PC-3 (cell line): ENCODE data around the gene NAB1. TPM values are rescaled to one million over a fixed set of nuclear protein-coding genes. Genes with fewer than 3 reads are reported as not detected.

Source experiments
- ATAC-seq: fragments of 200-7000 bp; cut with Tn5 transposase; 2 replicates; pipeline ENCODE4 v1.9.1; 2020; ENCODE audit warnings: mild to moderate bottlenecking, moderate library complexity
- BruUV-seq: library from RNA; stranded (reverse); fragments of 400-500 nt; replicated peaks from 2 replicates; lab custom pipeline; 2021; lab: Mats Ljungman, UMichigan
- CTCF ChIA-PET: fragments of 300-600 bp; sonication (Branson Sonifier 250); formaldehyde crosslinking; loops from one replicate; lab custom pipeline; 2022; ENCODE audit warnings: antibody characterized with exemption; lab: Charles Lee
- POLR2A ChIA-PET: fragments of 300-600 bp; sonication (Branson Sonifier 250); formaldehyde crosslinking; loops from one replicate; lab custom pipeline; 2022; ENCODE audit warnings: antibody characterized with exemption; ENCODE audit not compliant: unreplicated experiment; lab: Charles Lee
- DNase-seq: peaks from one replicate; pipeline ENCODE4 v3.0.0-alpha.2; 2015
- H2AFZ ChIP-seq: fragments of 300-600 bp; sonication (generic); 2 replicates; pipeline ENCODE4 v1.6.0; 2016; ENCODE audit warnings: antibody characterized with exemption, low read length
- H3F3A ChIP-seq: fragments of 300-600 bp; sonication (generic); one replicate; pipeline ENCODE4 v1.6.0; 2017; ENCODE audit warnings: antibody characterized with exemption, low read length, control low read depth, mild to moderate bottlenecking; ENCODE audit not compliant: unreplicated experiment
- H3K27ac ChIP-seq: fragments of 300-600 bp; sonication (generic); 2 replicates; pipeline ENCODE4 v1.5.1; 2016; ENCODE audit warnings: mild to moderate bottlenecking, low read length
- H3K27me3 ChIP-seq: fragments of 300-600 bp; sonication (generic); 2 replicates; pipeline ENCODE4 v1.6.1; 2016; ENCODE audit warnings: low read length, mixed read lengths
- H3K36me3 ChIP-seq: fragments of 300-600 bp; sonication (generic); 2 replicates; pipeline ENCODE4 v1.6.1; 2016; ENCODE audit warnings: low read depth, mixed run types, low read length, mixed read lengths
- H3K4me1 ChIP-seq: fragments of 300-600 bp; sonication (generic); 2 replicates; pipeline ENCODE4 v1.5.1; 2016; ENCODE audit warnings: low read length; ENCODE audit not compliant: insufficient read depth
- H3K4me2 ChIP-seq: fragments of 300-600 bp; sonication (generic); 2 replicates; pipeline ENCODE4 v1.6.0; 2016; ENCODE audit warnings: low read length
- H3K4me3 ChIP-seq: fragments of 300-600 bp; sonication (generic); 2 replicates; pipeline ENCODE4 v1.5.1; 2016; ENCODE audit warnings: mild to moderate bottlenecking, low read length, mixed read lengths
- H3K79me2 ChIP-seq: fragments of 300-600 bp; sonication (generic); 2 replicates; pipeline ENCODE4 v1.6.1; 2017; ENCODE audit warnings: low read length, mixed read lengths
- H3K9ac ChIP-seq: fragments of 300-600 bp; sonication (generic); 2 replicates; pipeline ENCODE4 v1.6.0; 2016; ENCODE audit warnings: mild to moderate bottlenecking, low read length
- H3K9me2 ChIP-seq: fragments of 300-600 bp; sonication (generic); replicated peaks from 2 replicates; pipeline ENCODE4 v1.6.1; 2016; ENCODE audit warnings: mixed run types, low read length, mixed read lengths
- H3K9me3 ChIP-seq: fragments of 300-600 bp; sonication (generic); 2 replicates; pipeline ENCODE4 v1.6.1; 2016; ENCODE audit warnings: low read length, mixed read lengths
- H4K20me1 ChIP-seq: fragments of 300-600 bp; sonication (generic); 2 replicates; pipeline ENCODE4 v1.6.1; 2016; ENCODE audit warnings: low read length, mixed read lengths
- CTCF ChIP-seq: fragments of 300-600 bp; sonication (generic); conservative IDR thresholded peaks from 2 replicates; pipeline ENCODE4 v1.5.1; 2017; ENCODE audit warnings: antibody characterized with exemption, low read depth, mild to moderate bottlenecking, low read length
- EZH2 ChIP-seq: fragments of 300-600 bp; sonication (generic); IDR thresholded peaks from one replicate; pipeline ENCODE4 v1.6.1; 2017; ENCODE audit warnings: antibody characterized with exemption, mild to moderate bottlenecking, low read length; ENCODE audit not compliant: unreplicated experiment
- EZH2phosphoT487 ChIP-seq: fragments of 300-600 bp; sonication (generic); IDR thresholded peaks from 2 replicates; pipeline ENCODE4 v1.6.1; 2018; ENCODE audit warnings: mild to moderate bottlenecking, antibody characterized with exemption, low read length, borderline replicate concordance
- intact Hi-C: fragments of 100-400 bp; cut with micrococcal nuclease; formaldehyde crosslinking; loops from 2 replicates; pipeline ENCODE4 v1.9.0; 2023
- total RNA-seq: library from RNA; depleted of rRNA; stranded (reverse); fragments of >200 nt; gene quantifications from 2 replicates; pipeline ENCODE4 v1.2.3, GENCODE V29; 2014

Gene NAB1
- total RNA-seq, 1 experiment from 2014 or later, result 23.1 TPM

GRCh38 chr2:190615555-190616200 is 33.2 kb upstream of the NAB1 start:
- Histone ChIP-seq H3K4me2 (no peak overlapping the region), H3F3A (no peaks in the 10 kb centered on the region), H3K27me3 (no peaks in the 10 kb centered on the region), H3K4me3 (no peak overlapping the region), H4K20me1 (no peaks in the 10 kb centered on the region), H3K27ac (no peak overlapping the region), H3K79me2 (no peaks in the 10 kb centered on the region), H3K9me2 (no peaks in the 10 kb centered on the region), H3K9me3 (no peaks in the 10 kb centered on the region), H3K9ac (no peak overlapping the region), H3K36me3 (no peaks in the 10 kb centered on the region), H2AFZ (no peak overlapping the region), H3K4me1 (no peaks in the 10 kb centered on the region)
- POLR2A ChIA-PET, result no interaction called here
- no peak for TF ChIP-seq EZH2
- TF ChIP-seq EZH2phosphoT487, result no peak
- no peak for TF ChIP-seq CTCF
- intact Hi-C loops, result no loop called here
- CTCF ChIA-PET, result no interaction called here
- no TSS peak for BruUV-seq
- no peak for ATAC-seq
- DNase-seq, result no peak

GRCh38 chr2:190618030-190618429 is 30.9 kb upstream of the NAB1 start:
- no peaks in the 10 kb centered on the region for H3K9me2 ChIP-seq
- TF ChIP-seq CTCF (no peak), EZH2phosphoT487 (no peak)
- H3K9me3 ChIP-seq, result no peaks in the 10 kb centered on the region
- ChIA-PET POLR2A (interaction anchor here (0.7 kb wide), 1 partner anchor 82 kb away, joined by 4 read pairs; no protein-coding TSS in a partner anchor), CTCF (no interaction called here)
- no peaks in the 10 kb centered on the region for H3F3A ChIP-seq
- H3K27me3 ChIP-seq, result no peaks in the 10 kb centered on the region
- no peak overlapping the region for H3K4me3 ChIP-seq
- H3K36me3 ChIP-seq, result no peaks in the 10 kb centered on the region
- no peak overlapping the region for H2AFZ ChIP-seq
- no peaks in the 10 kb centered on the region for H3K79me2 ChIP-seq
- no peaks in the 10 kb centered on the region for H4K20me1 ChIP-seq
- H3K9ac ChIP-seq, result no peak overlapping the region
- ATAC-seq, result no peak
- H3K27ac ChIP-seq, result no peak overlapping the region
- no peaks in the 10 kb centered on the region for H3K4me1 ChIP-seq
- no TSS peak for BruUV-seq
- no peak for DNase-seq
- intact Hi-C loops, result no loop called here
- H3K4me2 ChIP-seq, result no peak overlapping the region

GRCh38 chr2:190625691-190626090 is 23.2 kb upstream of the NAB1 start:
- intact Hi-C loops, result no loop called here

More at GRCh38 chr2:190625691-190626090, 23.2 kb upstream of the NAB1 start:
- ChIA-PET POLR2A (no interaction called here), CTCF (no interaction called here)
- no peak overlapping the region for H3K4me2 ChIP-seq
- TF ChIP-seq CTCF (no peak), EZH2 (no peak), EZH2phosphoT487 (no peak)
- no peaks in the 10 kb centered on the region for H3K4me1 ChIP-seq
- BruUV-seq, result no TSS peak
- no peaks in the 10 kb centered on the region for H3K27me3 ChIP-seq
- H3K36me3 ChIP-seq, result no peaks in the 10 kb centered on the region
- DNase-seq (no peak), ATAC-seq (no peak)
- no peak overlapping the region for H2AFZ ChIP-seq
- no peaks in the 10 kb centered on the region for H3K9me3 ChIP-seq
- no peak overlapping the region for H3K27ac ChIP-seq
- H3K4me3 ChIP-seq, result no peak overlapping the region
- H3K9ac ChIP-seq, result no peak overlapping the region
- no peaks in the 10 kb centered on the region for H3K9me2 ChIP-seq
- no peaks in the 10 kb centered on the region for H3F3A ChIP-seq
- no peaks in the 10 kb centered on the region for H4K20me1 ChIP-seq
- H3K79me2 ChIP-seq, result no peaks in the 10 kb centered on the region
